Right atrium auricular region (tissue), 2 donors: Measurements from ENCODE around the gene ZSWIM3. TPM values are rescaled to one million over a fixed set of nuclear protein-coding genes. Genes with fewer than 3 reads are reported as not detected.

Experiments
- DNase-seq: peaks from one replicate; pipeline ENCODE4 v3.0.0-alpha.2; 2019; ENCODE audit warnings: low spot score
- H3K27ac ChIP-seq, 2 donors: fragments of 200-600 bp; sonication (generic); 1 replicate in 1 of 2; 2 replicates in 1 of 2; pipeline ENCODE4 v1.5.1; 2016 to 2019
- H3K27me3 ChIP-seq, 2 donors: fragments of 200-600 bp; sonication (generic); one replicate each; pipeline versions ENCODE4 v1.5.1 to v1.6.0; 2017 to 2019
- H3K36me3 ChIP-seq: fragments of 200-600 bp; sonication (generic); one replicate; pipeline ENCODE4 v1.5.1; 2016
- H3K4me1 ChIP-seq, 2 donors: fragments of 200-600 bp; sonication (generic); one replicate each; pipeline versions ENCODE4 v1.5.1 to v1.6.0; 2017 to 2019
- H3K4me3 ChIP-seq, 2 donors: fragments of 200-600 bp; sonication (generic); 1 replicate in 1 of 2; 2 replicates in 1 of 2; pipeline ENCODE4 v1.5.1; 2017 to 2019; ENCODE audit warnings: mild to moderate bottlenecking in 1 of 2, moderate library complexity in 1 of 2
- H3K9me3 ChIP-seq, 2 donors: fragments of 200-600 bp; sonication (generic); one replicate each; pipeline ENCODE4 v1.5.1; 2019
- total RNA-seq, 2 donors: library from RNA; depleted of rRNA; stranded (reverse); fragments of >200 nt; gene quantifications; one replicate each; pipeline ENCODE4 v1.1.0, GENCODE V29; 2016
- TF ChIP-seq, protein P1 (sequence below), 2 donors: fragments of 200-600 bp; sonication (generic); IDR thresholded peaks; one replicate each; pipeline ENCODE4 v1.5.1; 2019; ENCODE audit warnings: antibody characterized with exemption in 2 of 2

Gene ZSWIM3
- total RNA-seq, 2 donors from 2014 or later, result 2.4 to 3.7 TPM

GRCh38 chr20:45833883-45834796, 23.3 kb upstream of the ZSWIM3 start:
- H3K4me1 ChIP-seq, result peaks cover 0 to 36% of the 10 kb centered on the region in 2 donors
- TF ChIP-seq, protein P1, sequence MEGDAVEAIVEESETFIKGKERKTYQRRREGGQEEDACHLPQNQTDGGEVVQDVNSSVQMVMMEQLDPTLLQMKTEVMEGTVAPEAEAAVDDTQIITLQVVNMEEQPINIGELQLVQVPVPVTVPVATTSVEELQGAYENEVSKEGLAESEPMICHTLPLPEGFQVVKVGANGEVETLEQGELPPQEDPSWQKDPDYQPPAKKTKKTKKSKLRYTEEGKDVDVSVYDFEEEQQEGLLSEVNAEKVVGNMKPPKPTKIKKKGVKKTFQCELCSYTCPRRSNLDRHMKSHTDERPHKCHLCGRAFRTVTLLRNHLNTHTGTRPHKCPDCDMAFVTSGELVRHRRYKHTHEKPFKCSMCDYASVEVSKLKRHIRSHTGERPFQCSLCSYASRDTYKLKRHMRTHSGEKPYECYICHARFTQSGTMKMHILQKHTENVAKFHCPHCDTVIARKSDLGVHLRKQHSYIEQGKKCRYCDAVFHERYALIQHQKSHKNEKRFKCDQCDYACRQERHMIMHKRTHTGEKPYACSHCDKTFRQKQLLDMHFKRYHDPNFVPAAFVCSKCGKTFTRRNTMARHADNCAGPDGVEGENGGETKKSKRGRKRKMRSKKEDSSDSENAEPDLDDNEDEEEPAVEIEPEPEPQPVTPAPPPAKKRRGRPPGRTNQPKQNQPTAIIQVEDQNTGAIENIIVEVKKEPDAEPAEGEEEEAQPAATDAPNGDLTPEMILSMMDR (IDR thresholded peaks at IDR 0.05), result no peak
- peak; percentile 78 for DNase-seq

DNA sequence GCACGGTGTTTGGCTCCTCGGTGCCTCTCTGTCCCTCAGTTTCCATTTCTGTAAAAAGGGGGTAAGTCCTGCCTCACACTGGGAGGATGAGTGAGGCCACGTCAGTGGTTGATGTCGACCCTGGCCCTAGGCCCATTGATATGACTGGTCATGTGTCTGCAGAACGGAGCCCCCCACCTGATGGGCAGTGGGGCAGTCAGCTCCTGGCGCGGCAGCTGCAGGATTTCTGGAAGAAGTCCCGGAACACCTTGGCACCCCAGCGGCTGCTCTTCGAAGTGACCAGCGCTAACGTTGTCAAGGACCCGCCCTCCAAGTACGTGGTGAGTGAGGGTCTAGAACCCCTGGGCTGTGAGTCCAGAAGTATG, 22.6 kb upstream of the ZSWIM3 start:
- DNase-seq, result no peak
- Histone ChIP-seq H3K4me3 (peak overlapping the region; percentile 85 to 88), H3K4me1 (peaks cover 0 to 36% of the 10 kb centered on the region in 2 donors), H3K9me3 (no peaks in the 10 kb centered on the region), H3K27me3 (no peaks in the 10 kb centered on the region), H3K27ac (peak overlapping the region; percentile 97 to 99), H3K36me3 (peaks cover under 1% of the 10 kb centered on the region)
- TF ChIP-seq, protein P1 (IDR thresholded peaks at IDR 0.05), result no peak

More at GRCh38 chr20:45833883-45834796, 23.3 kb upstream of the ZSWIM3 start:
- Histone ChIP-seq H3K9me3 (no peaks in the 10 kb centered on the region), H3K27me3 (no peaks in the 10 kb centered on the region), H3K36me3 (no peaks in the 10 kb centered on the region), H3K27ac (peak overlapping the region; percentile 97 to 99), H3K4me3 (peak overlapping the region; percentile 85 to 88)

- TF ChIP-seq, protein P1 (IDR thresholded peaks at IDR 0.05), result no peak
- H3K27me3 ChIP-seq, result no peaks in the 10 kb centered on the region
- DNase-seq, result no peak
- H3K36me3 ChIP-seq, result peaks cover 6% of the 10 kb centered on the region
- no peaks in the 10 kb centered on the region for H3K9me3 ChIP-seq
- peaks cover 0 to 36% of the 10 kb centered on the region in 2 donors for H3K4me1 ChIP-seq
- H3K4me3 ChIP-seq, result peak overlapping the region; percentile 85 to 88
- H3K27ac ChIP-seq, result peak overlapping the region; percentile 97 to 99
These were observed 22.1 kb upstream of the ZSWIM3 start for GRCh38 chr20:45835329-45835765.

- Histone ChIP-seq H3K27ac (peak overlapping the region; percentile 97 to 99), H3K27me3 (no peaks in the 10 kb centered on the region), H3K9me3 (no peaks in the 10 kb centered on the region), H3K4me3 (peak overlapping the region; percentile 85 to 88), H3K36me3 (peaks cover 11% of the 10 kb centered on the region), H3K4me1 (peaks cover 0 to 39% of the 10 kb centered on the region in 2 donors)
- peak; percentile 88 for DNase-seq
- TF ChIP-seq, protein P1 (IDR thresholded peaks at IDR 0.05), result no peak
These were observed 21.6 kb upstream of the ZSWIM3 start for GRCh38 chr20:45835825-45836224.

DNA sequence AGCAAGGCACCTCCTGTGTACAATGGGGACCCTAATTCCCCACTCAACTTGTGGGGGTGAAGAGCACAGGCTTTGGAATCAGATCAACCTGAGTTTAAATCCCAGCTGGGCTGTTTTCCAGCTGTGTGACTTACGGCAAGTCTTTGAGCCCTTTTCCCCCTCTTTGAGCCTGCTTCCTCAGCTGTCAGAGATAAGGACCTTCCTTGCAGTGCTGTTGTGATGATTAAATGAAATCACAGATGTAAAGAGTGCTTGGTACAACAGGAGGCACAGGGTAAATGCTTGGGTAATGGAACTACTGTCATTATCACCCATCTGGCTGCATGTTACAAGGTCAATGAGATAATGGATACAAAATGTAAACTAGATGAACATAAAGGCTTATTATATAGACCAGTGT, 20.6 kb upstream of the ZSWIM3 start:
- Histone ChIP-seq H3K4me3 (no peak overlapping the region), H3K27me3 (no peaks in the 10 kb centered on the region), H3K9me3 (no peaks in the 10 kb centered on the region), H3K36me3 (peaks cover 18% of the 10 kb centered on the region), H3K4me1 (peaks cover 0 to 49% of the 10 kb centered on the region in 2 donors), H3K27ac (peak overlapping the region; percentile 51 to 99)
- TF ChIP-seq, protein P1 (IDR thresholded peaks at IDR 0.05), result no peak
- DNase-seq, result no peak
